ENCODE measurements around the gene INPP4B.

GRCh38 chr4:142824368-142824767, 21.7 kb downstream of the INPP4B start:
- no peak for TF ChIP-seq CEBPB (IDR thresholded peaks at IDR 0.05; ENCODE audit: low read depth, low read length)
- no peak for TF ChIP-seq CTCF (conservative IDR thresholded peaks at IDR 0.05; ENCODE audit: low read depth, low read length)
- no peak for TF ChIP-seq POLR2A (IDR thresholded peaks at IDR 0.05; ENCODE audit: low read depth, low read length)
- TF ChIP-seq BHLHE40 (IDR thresholded peaks at IDR 0.05; ENCODE audit: low read depth, low read length) = no peak
- TF ChIP-seq RAD21 (IDR thresholded peaks at IDR 0.05; ENCODE audit: low read length) = no peak
- TF ChIP-seq FOS (IDR thresholded peaks at IDR 0.05; ENCODE audit: low read depth, low read length) = no peak
- TF ChIP-seq MAZ (IDR thresholded peaks at IDR 0.05; ENCODE audit: borderline replicate concordance, low read depth, low read length) = no peak
- TF ChIP-seq MAFK (IDR thresholded peaks at IDR 0.05; ENCODE audit: low read depth, low read length) = no peak
- no peak for TF ChIP-seq SMC3 (IDR thresholded peaks at IDR 0.05; ENCODE audit: low read depth, low read length)
- TF ChIP-seq RCOR1 (IDR thresholded peaks at IDR 0.05; ENCODE audit: insufficient replicate concordance, low read length) = no peak
- no peak for TF ChIP-seq USF2 (IDR thresholded peaks at IDR 0.05; ENCODE audit: low read depth, low read length)
- no peak for TF ChIP-seq MXI1 (IDR thresholded peaks at IDR 0.05; ENCODE audit: borderline replicate concordance, low read depth, low read length)
